DOHH2 (cell line): ENCODE measurements around the gene CD320.
A peak's percentile ranks its signal among the peaks of the same experiment; 100 is the strongest.

Experiments
- H3F3A ChIP-seq: fragments of 200-600 bp; sonication (generic), shearing (Covaris generic); 2 replicates; pipeline ENCODE4 v1.6.0; 2016; ENCODE audit warnings: antibody characterized with exemption, mild to moderate bottlenecking; ENCODE audit not compliant: control insufficient read depth, insufficient read depth
- H3K27ac ChIP-seq: fragments of 200-600 bp; sonication (generic); 2 replicates; pipeline ENCODE4 v1.5.1; 2014; ENCODE audit warnings: low read depth, mild to moderate bottlenecking, low read length, moderate library complexity
- H3K27me3 ChIP-seq: fragments of 200-600 bp; sonication (generic); 2 replicates; pipeline ENCODE4 v1.6.1; 2014; ENCODE audit warnings: mild to moderate bottlenecking, low read length, mixed read lengths; ENCODE audit not compliant: control insufficient read depth
- H3K36me3 ChIP-seq: fragments of 200-600 bp; sonication (generic); 2 replicates; pipeline ENCODE4 v1.6.1; 2014; ENCODE audit warnings: mild to moderate bottlenecking, low read length, moderate library complexity, mixed read lengths; ENCODE audit not compliant: control insufficient read depth
- H3K4me1 ChIP-seq: fragments of 200-600 bp; sonication (generic); 2 replicates; pipeline ENCODE4 v1.6.1; 2014; ENCODE audit warnings: mild to moderate bottlenecking, low read length, mixed read lengths; ENCODE audit not compliant: control insufficient read depth
- H3K4me2 ChIP-seq: fragments of 200-600 bp; sonication (generic); 2 replicates; pipeline ENCODE4 v1.6.0; 2014; ENCODE audit warnings: mild to moderate bottlenecking, low read length, moderate library complexity
- H3K4me3 ChIP-seq: fragments of 200-600 bp; sonication (generic); 2 replicates; pipeline ENCODE4 v1.5.1; 2014; ENCODE audit warnings: mild to moderate bottlenecking, low read length, mixed read lengths
- H3K79me2 ChIP-seq: fragments of 200-600 bp; sonication (generic); 2 replicates; pipeline ENCODE4 v1.6.1; 2014; ENCODE audit warnings: mild to moderate bottlenecking, low read length, mixed read lengths; ENCODE audit not compliant: control insufficient read depth
- H3K9me2 ChIP-seq: fragments of 200-600 bp; sonication (generic); replicated peaks from 2 replicates; pipeline ENCODE4 v1.6.1; 2014; ENCODE audit warnings: mild to moderate bottlenecking, low read length, mixed read lengths; ENCODE audit not compliant: control insufficient read depth
- H3K9me3 ChIP-seq: fragments of 200-600 bp; sonication (generic); 2 replicates; pipeline ENCODE4 v1.6.1; 2014; ENCODE audit warnings: antibody characterized with exemption, low read length, mixed read lengths; ENCODE audit not compliant: control insufficient read depth, insufficient read depth
- H4K20me1 ChIP-seq: fragments of 200-600 bp; sonication (generic); 2 replicates; pipeline ENCODE4 v1.6.0; 2014; ENCODE audit warnings: low read depth, mild to moderate bottlenecking, antibody characterized with exemption, low read length, moderate library complexity; ENCODE audit not compliant: control insufficient read depth, insufficient read depth
- EZH2phosphoT487 ChIP-seq: fragments of 200-600 bp; sonication (generic); IDR thresholded peaks from 2 replicates; pipeline ENCODE4 v1.6.1; 2017; ENCODE audit warnings: borderline replicate concordance, mild to moderate bottlenecking, antibody characterized with exemption, low read length, moderate library complexity, mixed read lengths
- TF ChIP-seq, protein P1 (sequence below): fragments of 200-600 bp; sonication (generic); IDR thresholded peaks from one replicate; pipeline ENCODE4 v1.5.1; 2014; ENCODE audit warnings: antibody characterized with exemption, mild to moderate bottlenecking, low read depth, low read length; ENCODE audit not compliant: poor library complexity, severe bottlenecking

CD320 gene

GRCh38 chr19:8311461-8312260 lies 3.5 kb upstream of the CD320 start:
- no peak overlapping the region for H3K4me3 ChIP-seq
- H3K9me3 ChIP-seq: no peaks in the 10 kb centered on the region
- peaks cover 53% of the 10 kb centered on the region for H3K36me3 ChIP-seq
- no peak for TF ChIP-seq EZH2phosphoT487
- TF ChIP-seq, protein P1, sequence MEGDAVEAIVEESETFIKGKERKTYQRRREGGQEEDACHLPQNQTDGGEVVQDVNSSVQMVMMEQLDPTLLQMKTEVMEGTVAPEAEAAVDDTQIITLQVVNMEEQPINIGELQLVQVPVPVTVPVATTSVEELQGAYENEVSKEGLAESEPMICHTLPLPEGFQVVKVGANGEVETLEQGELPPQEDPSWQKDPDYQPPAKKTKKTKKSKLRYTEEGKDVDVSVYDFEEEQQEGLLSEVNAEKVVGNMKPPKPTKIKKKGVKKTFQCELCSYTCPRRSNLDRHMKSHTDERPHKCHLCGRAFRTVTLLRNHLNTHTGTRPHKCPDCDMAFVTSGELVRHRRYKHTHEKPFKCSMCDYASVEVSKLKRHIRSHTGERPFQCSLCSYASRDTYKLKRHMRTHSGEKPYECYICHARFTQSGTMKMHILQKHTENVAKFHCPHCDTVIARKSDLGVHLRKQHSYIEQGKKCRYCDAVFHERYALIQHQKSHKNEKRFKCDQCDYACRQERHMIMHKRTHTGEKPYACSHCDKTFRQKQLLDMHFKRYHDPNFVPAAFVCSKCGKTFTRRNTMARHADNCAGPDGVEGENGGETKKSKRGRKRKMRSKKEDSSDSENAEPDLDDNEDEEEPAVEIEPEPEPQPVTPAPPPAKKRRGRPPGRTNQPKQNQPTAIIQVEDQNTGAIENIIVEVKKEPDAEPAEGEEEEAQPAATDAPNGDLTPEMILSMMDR: no peak
- H3K9me2 ChIP-seq: no peaks in the 10 kb centered on the region
- no peaks in the 10 kb centered on the region for H3K27me3 ChIP-seq
- H3K79me2 ChIP-seq: peaks cover 20% of the 10 kb centered on the region
- no peak overlapping the region for H3K4me2 ChIP-seq
- H3F3A ChIP-seq: no peaks in the 10 kb centered on the region
- no peaks in the 10 kb centered on the region for H4K20me1 ChIP-seq
- peaks cover 18% of the 10 kb centered on the region for H3K4me1 ChIP-seq
- no peak overlapping the region for H3K27ac ChIP-seq

- H3K27me3 ChIP-seq: no peaks in the 10 kb centered on the region
- H3K36me3 ChIP-seq: peaks cover 48% of the 10 kb centered on the region
- H4K20me1 ChIP-seq: no peaks in the 10 kb centered on the region
- H3K27ac ChIP-seq: no peak overlapping the region
- peaks cover 26% of the 10 kb centered on the region for H3K79me2 ChIP-seq
- no peaks in the 10 kb centered on the region for H3K9me3 ChIP-seq
- H3K9me2 ChIP-seq: no peaks in the 10 kb centered on the region
- H3K4me1 ChIP-seq: peaks cover 23% of the 10 kb centered on the region
- no peak overlapping the region for H3K4me2 ChIP-seq
- H3F3A ChIP-seq: no peaks in the 10 kb centered on the region
- no peak overlapping the region for H3K4me3 ChIP-seq
- TF ChIP-seq, protein P1: no peak
- no peak for TF ChIP-seq EZH2phosphoT487
Measured at GRCh38 chr19:8310342-8311055, 2.3 kb upstream of the CD320 start.

GRCh38 chr19:8308891-8309291 lies 733 bp upstream of the CD320 start:
- Histone ChIP-seq H3K4me3 (peak overlapping the region; percentile 87), H3K4me1 (peaks cover 26% of the 10 kb centered on the region), H3K79me2 (peaks cover 35% of the 10 kb centered on the region), H3K36me3 (peaks cover 47% of the 10 kb centered on the region), H3K27me3 (no peaks in the 10 kb centered on the region), H3K4me2 (peak overlapping the region; percentile 93), H3K9me3 (no peaks in the 10 kb centered on the region), H3F3A (no peaks in the 10 kb centered on the region), H3K9me2 (no peaks in the 10 kb centered on the region), H4K20me1 (0 out of 2 replicates have a peak, but pooled peaks cover 5% of the 10 kb centered on the region), H3K27ac (no peak overlapping the region)
- no peak for TF ChIP-seq EZH2phosphoT487
- TF ChIP-seq, protein P1: no peak
